ENCODE results near the gene CRYM. TPM values are rescaled to one million over a fixed set of nuclear protein-coding genes. Genes with fewer than 3 reads are reported as not detected.

CRYM gene
- total and polyA plus RNA-seq, 2 donors (not counting 3 experiments of a cell fraction or from before 2014, with no cell fraction given) = not detected

DNA sequence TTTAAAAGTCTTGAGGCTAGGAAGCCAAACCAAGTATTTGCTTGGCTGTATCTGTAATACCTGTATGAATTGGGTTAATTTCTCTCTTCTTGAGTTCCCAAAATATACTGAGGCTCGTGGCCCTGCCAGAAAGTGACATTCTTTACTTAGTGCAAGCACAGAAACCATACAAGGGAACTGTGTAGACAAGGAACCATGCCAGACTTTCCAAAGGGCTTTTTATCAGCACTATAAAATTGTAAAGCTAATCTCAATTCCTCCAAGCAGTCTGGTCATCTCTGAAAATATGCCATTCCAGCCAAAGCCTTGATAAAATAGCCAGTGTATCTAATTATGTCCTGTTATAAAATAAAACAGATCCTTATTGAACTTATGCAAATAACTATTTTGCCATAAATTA, 7.2 kb upstream of the CRYM start:
- BruUV-seq (replicated peaks) = no TSS peak

GRCh38 chr16:21284414-21284813, 6.3 kb upstream of the CRYM start:
- TF ChIP-seq, protein P1, sequence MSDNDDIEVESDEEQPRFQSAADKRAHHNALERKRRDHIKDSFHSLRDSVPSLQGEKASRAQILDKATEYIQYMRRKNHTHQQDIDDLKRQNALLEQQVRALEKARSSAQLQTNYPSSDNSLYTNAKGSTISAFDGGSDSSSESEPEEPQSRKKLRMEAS (IDR thresholded peaks at IDR 0.05; ENCODE audit: insufficient read depth, insufficient read length) = no peak

More for the DNA sequence above, 7.2 kb upstream of the CRYM start:
- H3K9ac ChIP-seq (replicated peaks; ENCODE audit: extremely low read depth, insufficient read depth, low read length) = no peak overlapping the region
- no peaks in the 10 kb centered on the region for H3K9me1 ChIP-seq (replicated peaks; ENCODE audit: control insufficient read depth, extremely low read depth, insufficient read depth, low read length)
- ChIA-PET CTCF (interaction anchor here (0.9 to 1.6 kb wide), 5 partner anchors 9 to 96 kb away, joined by 3 to 7 read pairs (median 3); no protein-coding TSS in a partner anchor), POLR2A (no interaction called here)
- DNase-seq (ENCODE audit: low read depth, low spot score) (no peak), FAIRE-seq (no peak)
- H3K4me2 ChIP-seq (ENCODE audit: insufficient read depth, low read length) = no peak overlapping the region
- H3K4me3 ChIP-seq (replicated peaks in 1 of 3; ENCODE audit: insufficient read depth in 1 of 3, low read depth in 1 of 3, low read length in 3 of 3) = no peak overlapping the region
- H3K36me3 ChIP-seq (ENCODE audit: control insufficient read depth in 2 of 2, extremely low read depth in 1 of 2, insufficient read depth in 2 of 2, low read length in 2 of 2) = no peaks in the 10 kb centered on the region
- H2AFZ ChIP-seq (ENCODE audit: low read depth, low read length) = no peak overlapping the region
- no peaks in the 10 kb centered on the region for H3K79me2 ChIP-seq (ENCODE audit: control insufficient read depth, insufficient read depth, low read length)
- peaks cover 20 to 46% of the 10 kb centered on the region in 2 experiments for H3K27me3 ChIP-seq (ENCODE audit: control insufficient read depth in 2 of 2, insufficient read depth in 2 of 2, low read length in 2 of 2)
- H4K20me1 ChIP-seq (replicated peaks; ENCODE audit: control insufficient read depth, extremely low read depth, insufficient read depth, low read length) = no peaks in the 10 kb centered on the region
- H3K27ac ChIP-seq (ENCODE audit: insufficient read depth, low read depth, low read length) = no peak overlapping the region
- no peaks in the 10 kb centered on the region for H3K9me3 ChIP-seq (replicated peaks; ENCODE audit: control insufficient read depth, insufficient read depth, low read length)
- H3K4me1 ChIP-seq (ENCODE audit: control insufficient read depth, extremely low read depth, insufficient read depth, low read length) = no peaks in the 10 kb centered on the region
- dilution Hi-C loops (cut with MboI; ENCODE audit: extremely low pct_ligation_motif_present, low sequenced_read_pairs) (no loop called here), intact Hi-C loops (cut with micrococcal nuclease) (no loop called here)
- no peak for TF ChIP-seq POLR2AphosphoS5 (IDR thresholded peaks at IDR 0.05; ENCODE audit: insufficient read depth, low read depth, low read length)
- TF ChIP-seq MYC (IDR thresholded peaks at IDR 0.05; ENCODE audit: low read depth, low read length) = no peak
- no peak for TF ChIP-seq FOS (IDR thresholded peaks at IDR 0.05; ENCODE audit: borderline replicate concordance, insufficient read depth, low read length)
- no peak for TF ChIP-seq POLR2A (IDR thresholded peaks at IDR 0.05; ENCODE audit: low read depth, low read length)
- TF ChIP-seq, protein P1 (IDR thresholded peaks at IDR 0.05; ENCODE audit: insufficient read depth, insufficient read length) = no peak
- TF ChIP-seq JUN (IDR thresholded peaks at IDR 0.05; ENCODE audit: borderline replicate concordance, insufficient read depth, insufficient read length, low read depth) = no peak

More at GRCh38 chr16:21284414-21284813, 6.3 kb upstream of the CRYM start:
- Histone ChIP-seq H3K9me1 (replicated peaks; ENCODE audit: control insufficient read depth, extremely low read depth, insufficient read depth, low read length) (no peaks in the 10 kb centered on the region), H3K9me3 (replicated peaks; ENCODE audit: control insufficient read depth, insufficient read depth, low read length) (no peaks in the 10 kb centered on the region), H3K79me2 (ENCODE audit: control insufficient read depth, insufficient read depth, low read length) (no peaks in the 10 kb centered on the region), H3K27me3 (ENCODE audit: control insufficient read depth in 2 of 2, insufficient read depth in 2 of 2, low read length in 2 of 2) (peaks cover 21 to 47% of the 10 kb centered on the region in 2 experiments), H3K4me2 (ENCODE audit: insufficient read depth, low read length) (no peak overlapping the region), H4K20me1 (replicated peaks; ENCODE audit: control insufficient read depth, extremely low read depth, insufficient read depth, low read length) (no peaks in the 10 kb centered on the region), H3K4me3 (replicated peaks in 1 of 3; ENCODE audit: insufficient read depth in 1 of 3, low read depth in 1 of 3, low read length in 3 of 3) (no peak overlapping the region), H3K27ac (ENCODE audit: insufficient read depth, low read depth, low read length) (no peak overlapping the region), H3K36me3 (ENCODE audit: control insufficient read depth in 2 of 2, extremely low read depth in 1 of 2, insufficient read depth in 2 of 2, low read length in 2 of 2) (no peaks in the 10 kb centered on the region), H2AFZ (ENCODE audit: low read depth, low read length) (no peak overlapping the region), H3K9ac (replicated peaks; ENCODE audit: extremely low read depth, insufficient read depth, low read length) (no peak overlapping the region), H3K4me1 (ENCODE audit: control insufficient read depth, extremely low read depth, insufficient read depth, low read length) (no peaks in the 10 kb centered on the region)
- DNase-seq (ENCODE audit: low read depth, low spot score) (no peak), FAIRE-seq (no peak)
- dilution Hi-C loops (cut with MboI; ENCODE audit: extremely low pct_ligation_motif_present, low sequenced_read_pairs) = no loop called here
- CTCF ChIA-PET = interaction anchor here (1.4 to 1.5 kb wide), 2 partner anchors 11 to 16 kb away, joined by 4 to 11 read pairs; no protein-coding TSS in a partner anchor
- intact Hi-C loops (cut with micrococcal nuclease) = loop anchor here (5.0 kb wide), 1 partner anchor 268 kb away; no protein-coding TSS in a partner anchor
- BruUV-seq (replicated peaks) = no TSS peak
- POLR2A ChIA-PET = no interaction called here

All from endothelial cell of umbilical vein (primary cell).